Effector CD8-positive, alpha-beta T cell (primary cell): Measurements from ENCODE around the gene TMEM255B.

ENCODE experiments used
- DNase-seq: peaks from one replicate; lab custom pipeline; 2025; lab: John Stamatoyannopoulos, UW

Gene TMEM255B

DNA sequence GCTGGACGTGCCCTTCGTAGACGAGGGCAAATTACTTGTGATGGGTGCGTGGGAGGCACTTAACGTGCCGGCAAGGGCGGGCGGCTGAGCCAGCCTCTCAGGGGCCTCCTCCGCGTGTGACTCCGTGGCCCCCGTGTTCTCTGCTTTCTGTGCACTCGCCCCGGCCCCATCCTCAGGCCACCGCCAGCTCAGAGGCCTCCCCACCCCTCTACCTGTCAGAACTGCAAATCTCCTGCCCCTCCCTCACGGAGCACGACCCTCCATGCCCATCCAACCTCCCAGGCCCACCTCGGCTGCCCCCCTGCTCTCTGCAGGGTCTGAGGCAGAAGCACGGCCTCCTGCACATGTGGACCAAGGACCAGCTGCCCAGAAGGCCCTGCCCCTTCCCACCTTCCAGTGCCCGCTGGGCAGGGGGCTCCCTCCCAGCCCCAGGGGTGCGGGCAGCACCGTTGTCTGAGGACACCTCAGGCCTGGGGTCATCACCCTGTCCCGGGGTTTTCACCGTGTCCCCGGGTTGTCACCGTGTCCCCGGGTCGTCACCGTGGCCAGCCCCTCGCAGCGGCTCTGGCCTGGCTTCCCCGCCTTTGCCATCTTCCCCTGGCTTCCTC, 44.5 kb downstream of the TMEM255B start:
- DNase-seq = no peak

DNA sequence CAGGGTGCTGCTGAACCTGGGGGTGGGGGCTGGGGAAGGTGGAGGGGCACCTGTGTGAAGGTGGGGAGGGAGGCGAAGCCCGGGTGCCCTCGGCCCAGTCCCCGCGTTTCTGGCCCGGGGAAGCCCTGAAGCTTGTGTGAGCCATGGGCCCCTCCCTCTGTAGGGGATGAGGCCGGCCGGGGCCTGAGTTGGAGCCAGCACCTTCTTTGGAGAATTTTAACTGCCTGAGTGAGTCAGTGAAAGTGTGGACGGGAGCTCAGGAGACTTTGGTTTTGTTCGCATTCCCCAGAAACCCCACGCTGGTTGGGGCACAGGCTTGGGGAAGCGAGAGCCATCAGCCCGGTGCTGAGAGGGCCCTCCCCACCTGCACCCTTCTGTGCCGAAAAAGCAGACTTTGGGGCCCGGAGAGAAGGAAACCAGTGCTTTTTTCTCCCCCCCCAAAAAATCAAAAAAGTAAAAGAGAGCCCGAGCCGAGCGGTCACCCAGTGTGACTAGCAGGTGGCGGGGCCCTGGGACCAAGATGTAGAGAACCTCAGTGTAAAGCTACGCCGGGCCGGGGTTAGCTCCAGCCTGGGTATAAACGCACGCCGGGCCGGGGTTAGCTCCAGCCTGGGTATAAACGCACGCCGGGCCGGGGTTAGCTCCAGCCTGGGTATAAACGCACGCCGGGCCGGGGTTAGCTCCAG, 45.1 kb downstream of the TMEM255B start:
- DNase-seq = no peak

DNA sequence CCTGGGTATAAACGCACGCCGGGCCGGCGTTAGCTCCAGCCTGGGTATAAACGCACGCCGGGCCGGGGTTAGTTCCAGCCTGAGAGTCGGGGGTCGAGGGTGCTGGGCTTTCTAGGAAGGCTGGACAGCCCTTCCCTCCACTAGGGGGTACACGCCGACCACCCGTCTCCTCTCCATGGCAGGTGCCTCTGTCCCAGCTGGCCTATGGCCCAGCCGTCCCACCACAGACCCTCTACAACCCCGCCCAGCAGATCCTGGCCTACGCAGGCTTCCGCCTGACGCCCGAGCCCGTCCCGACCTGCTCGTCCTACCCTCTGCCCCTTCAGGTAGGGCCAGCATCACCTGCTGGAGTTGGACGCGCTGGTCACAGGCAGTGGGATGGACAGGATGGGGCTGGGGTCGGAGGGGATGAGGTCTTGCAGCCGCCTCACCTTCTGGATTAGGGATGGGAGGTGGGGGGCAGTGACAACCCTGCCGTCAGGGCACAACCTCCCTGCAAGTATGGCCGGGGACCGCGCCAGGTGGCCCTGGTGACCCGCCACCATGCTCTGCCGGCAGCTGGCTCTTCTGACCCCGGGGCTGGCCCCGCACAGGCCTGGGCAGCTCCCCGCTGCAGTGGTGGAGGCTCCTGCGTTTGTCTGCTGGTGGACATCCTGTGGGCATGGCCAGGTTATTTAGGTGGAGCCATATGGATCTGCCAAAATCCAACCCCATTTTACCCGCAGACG, 45.8 kb downstream of the TMEM255B start:
- DNase-seq = no peak

DNA sequence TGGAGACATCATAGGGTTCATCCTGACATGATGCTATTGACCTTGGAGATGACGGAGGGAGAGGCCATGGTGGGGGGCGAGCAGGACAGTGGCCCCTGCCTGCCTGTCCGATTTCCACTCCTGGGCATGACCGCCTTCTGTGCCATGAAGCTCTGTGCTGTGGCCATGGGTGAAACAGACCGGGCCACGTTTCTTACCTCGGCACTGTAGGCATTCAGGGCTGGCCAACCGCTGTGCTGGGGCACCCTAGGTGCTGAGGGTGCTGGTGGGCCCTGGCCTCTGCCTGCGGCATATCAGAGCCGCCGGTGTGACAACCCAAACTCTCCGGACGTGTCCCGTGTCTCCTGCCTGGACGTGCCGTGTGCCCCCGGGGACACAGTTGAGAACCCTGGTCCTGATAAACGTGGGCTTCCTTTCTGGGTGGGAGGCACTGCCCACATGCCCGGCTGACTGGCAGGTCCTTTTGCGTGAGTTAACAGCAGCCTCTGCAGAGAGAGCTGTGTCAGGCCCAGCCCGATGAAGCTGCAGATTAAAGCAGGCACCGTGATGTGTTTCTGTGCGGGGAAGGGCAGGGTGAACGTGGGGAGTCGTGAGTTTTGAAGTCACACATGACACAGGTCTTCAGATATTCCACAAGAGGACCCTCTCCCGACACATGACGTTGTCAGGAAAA, 46.5 kb downstream of the TMEM255B start:
- DNase-seq = no peak

DNA sequence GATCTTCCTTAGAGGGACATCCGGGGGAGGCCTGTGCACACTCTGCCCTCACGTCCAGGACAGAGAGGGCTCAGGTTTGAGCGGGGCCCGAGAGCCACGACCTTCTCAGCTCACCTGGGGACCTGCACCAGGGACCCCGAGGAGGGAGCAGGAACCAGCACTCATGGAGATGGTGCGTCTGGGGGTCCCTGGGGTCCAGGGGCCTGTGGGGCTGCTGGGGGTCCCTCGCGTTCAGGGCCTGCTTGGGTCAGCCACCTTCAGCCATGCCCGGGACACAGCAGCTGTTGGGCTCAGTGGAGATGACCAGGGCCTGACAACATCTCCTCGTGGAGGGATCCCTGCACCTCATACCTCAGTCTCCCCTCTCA, 47.1 kb downstream of the TMEM255B start:
- no peak for DNase-seq

DNA sequence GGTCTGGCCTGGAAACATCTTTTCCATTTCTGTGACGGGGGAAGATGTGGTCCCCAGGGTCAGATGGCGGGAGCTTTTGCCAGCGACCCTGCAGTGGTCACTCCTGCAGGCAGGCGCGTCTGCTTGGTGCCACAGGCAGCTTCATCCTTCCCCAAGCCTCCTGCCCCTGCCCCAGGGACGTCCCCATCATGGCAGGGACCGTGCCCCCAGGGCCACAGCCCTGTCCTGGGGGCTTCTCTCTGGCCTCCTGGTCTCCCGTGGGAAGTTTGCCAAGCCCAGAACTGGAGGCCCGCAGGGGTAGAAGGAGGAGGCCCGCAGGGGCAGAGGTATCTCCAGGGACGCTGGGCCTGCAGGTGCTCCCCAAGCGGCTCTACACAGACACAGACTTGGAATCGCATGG, 47.5 kb downstream of the TMEM255B start:
- no peak for DNase-seq

DNA sequence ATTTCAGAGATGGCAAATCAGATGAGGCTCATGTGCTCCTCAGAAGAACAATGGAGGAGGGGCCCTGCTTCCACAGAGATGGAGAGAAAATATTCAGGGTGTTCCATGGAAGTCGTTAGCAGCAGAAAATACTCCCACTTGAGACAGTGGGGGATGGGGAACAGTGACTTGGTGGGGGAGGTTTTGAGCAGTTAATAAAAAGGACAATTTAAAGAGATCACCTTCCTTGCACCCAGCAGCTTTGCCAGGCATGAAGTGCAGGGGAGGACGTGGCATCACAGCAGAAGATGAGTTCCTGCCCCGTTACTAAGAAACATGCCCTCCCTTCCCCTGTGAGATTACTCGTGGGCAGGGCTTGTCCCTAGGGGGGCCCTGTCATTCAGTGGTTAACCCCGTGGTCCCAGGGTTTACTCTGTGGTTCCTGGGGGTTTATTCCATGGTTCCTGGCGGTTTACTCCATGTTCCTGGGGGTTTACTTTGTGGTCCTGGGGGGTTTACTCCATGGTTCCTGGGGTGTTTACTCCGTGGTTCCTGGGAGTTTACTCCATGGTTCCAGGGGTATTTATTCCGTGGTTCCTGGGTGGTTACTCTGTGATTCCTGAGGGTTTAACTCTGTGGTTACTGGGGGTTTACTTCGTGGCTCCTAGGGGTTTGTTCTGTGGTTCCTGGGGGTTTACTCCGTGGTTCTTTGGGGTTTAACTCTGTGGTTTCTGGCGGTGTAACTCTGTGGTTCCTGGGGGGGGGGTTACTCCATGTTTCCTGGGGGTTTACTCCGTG, 49.2 kb downstream of the TMEM255B start:
- DNase-seq = no peak

DNA sequence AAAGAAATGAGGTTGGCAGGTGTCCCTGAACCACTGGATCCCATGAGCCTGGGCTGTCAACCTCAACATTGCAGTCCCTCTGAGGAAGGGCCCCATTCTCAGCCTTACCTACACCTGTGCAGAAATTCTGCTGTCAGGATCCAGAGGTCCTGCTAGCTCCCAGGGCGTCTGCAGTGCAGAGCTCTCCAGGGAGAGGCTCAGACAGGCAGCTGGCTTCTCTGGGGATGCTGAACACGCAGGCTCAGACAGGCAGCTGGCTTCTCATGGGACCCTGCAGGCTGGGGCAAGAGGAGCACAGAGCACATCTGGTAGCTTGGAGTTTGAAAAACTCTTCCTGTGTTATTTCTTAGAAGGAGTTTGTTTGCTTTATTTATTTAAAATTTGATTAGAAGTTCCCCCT, 50.9 kb downstream of the TMEM255B start:
- DNase-seq = no peak

DNA sequence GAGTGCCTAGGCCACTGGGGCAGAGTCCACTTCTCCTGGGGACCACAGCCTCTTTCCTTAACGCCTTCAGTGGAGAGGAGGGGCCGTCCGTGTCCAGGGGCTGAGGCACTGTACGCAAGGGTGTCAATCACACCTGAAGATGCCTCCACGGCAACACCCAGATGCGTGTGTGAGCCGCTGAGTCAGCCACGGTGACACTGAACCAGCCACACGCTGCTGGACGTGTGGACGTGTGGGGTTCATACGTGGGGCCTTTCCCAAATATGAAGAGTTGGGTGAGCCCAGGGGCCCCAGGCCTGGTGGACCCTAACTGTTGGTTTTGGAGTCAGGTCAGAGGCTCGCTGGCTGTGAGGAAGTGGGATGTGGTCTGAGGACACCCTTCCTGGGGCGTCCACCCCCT, 51.6 kb downstream of the TMEM255B start:
- no peak for DNase-seq

DNA sequence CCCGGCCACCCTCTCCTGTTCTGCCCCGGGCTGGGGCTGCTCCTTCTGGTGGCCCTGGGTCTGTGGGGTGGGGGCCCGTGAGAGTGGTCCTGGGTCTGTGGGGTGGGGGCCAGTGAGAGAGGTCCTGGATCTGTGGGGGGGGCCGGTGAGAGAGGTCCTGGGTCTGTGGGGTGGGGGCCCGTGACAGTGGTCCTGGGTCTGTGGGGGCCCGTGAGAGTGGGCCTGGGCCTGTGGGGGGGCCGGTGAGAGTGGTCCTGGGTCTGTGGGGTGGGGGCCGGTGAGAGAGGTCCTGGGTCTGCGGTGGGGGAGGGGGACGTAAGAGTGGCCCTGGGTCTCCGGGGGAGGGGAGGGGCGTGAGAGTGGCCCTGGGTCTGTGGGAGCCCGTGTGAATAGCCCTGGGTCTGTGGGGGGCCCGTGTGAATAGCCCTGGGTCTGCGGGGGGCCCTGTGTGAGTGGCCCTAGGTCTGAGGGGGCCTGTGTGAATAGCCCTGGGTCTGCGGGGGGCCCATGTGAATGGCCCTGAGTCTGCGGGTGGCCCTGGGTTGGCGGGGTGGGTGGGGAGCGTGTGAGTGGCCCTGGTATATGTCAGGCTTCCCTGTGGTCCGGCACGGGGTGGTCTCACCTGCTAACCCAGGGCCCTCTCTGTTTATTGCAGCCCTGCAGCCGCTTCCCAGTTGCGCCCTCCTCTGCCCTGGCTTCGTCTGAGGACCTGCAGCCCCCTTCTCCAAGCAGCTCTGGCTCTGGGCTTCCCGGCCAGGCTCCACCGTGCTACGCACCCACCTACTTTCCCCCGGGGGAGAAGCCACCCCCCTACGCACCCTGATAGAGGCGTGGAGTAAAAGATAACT, 52.3 kb downstream of the TMEM255B start:
- no peak for DNase-seq

DNA sequence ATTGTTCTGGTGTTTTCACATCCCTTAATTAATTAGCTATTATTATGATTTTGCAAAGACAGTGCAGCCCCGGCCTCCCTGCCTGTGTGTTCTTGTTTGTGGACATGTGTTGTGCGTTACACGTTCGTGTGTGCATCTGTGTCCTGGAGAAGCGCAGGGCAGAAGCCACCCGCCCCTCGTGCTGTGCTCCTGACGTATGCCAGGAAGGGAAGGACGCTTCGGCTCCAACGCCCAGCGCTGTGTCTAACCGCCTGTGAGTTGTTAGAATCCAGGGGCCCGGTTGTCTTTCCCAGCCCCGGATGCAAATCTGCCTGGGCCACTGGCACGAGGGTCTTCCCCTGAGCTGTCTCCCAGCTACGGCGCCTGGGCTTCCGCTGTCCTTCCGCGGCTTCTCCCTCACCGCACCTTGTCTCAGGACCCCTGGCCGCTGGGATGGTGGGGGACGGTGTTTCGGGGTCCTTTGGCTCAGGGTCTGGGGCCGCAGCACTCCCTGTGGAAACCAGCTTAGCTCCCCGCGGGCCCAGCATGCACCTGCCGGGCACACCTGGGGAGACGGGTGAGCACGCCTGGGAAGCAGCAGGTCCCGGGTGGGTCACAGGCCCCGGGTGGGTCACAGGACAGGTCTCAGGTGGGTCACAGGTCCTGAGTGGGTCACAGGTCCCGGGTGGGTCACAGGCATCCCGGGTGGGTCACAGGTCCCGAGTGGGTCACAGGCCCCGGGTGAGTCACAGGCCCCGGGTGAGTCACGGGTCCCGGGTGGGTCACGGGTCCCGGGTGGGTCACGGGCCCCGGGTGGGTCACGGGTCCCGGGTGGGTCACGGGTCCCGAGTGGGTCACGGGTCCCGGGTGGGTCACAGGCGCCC, 53.4 kb downstream of the TMEM255B start:
- no peak for DNase-seq

DNA sequence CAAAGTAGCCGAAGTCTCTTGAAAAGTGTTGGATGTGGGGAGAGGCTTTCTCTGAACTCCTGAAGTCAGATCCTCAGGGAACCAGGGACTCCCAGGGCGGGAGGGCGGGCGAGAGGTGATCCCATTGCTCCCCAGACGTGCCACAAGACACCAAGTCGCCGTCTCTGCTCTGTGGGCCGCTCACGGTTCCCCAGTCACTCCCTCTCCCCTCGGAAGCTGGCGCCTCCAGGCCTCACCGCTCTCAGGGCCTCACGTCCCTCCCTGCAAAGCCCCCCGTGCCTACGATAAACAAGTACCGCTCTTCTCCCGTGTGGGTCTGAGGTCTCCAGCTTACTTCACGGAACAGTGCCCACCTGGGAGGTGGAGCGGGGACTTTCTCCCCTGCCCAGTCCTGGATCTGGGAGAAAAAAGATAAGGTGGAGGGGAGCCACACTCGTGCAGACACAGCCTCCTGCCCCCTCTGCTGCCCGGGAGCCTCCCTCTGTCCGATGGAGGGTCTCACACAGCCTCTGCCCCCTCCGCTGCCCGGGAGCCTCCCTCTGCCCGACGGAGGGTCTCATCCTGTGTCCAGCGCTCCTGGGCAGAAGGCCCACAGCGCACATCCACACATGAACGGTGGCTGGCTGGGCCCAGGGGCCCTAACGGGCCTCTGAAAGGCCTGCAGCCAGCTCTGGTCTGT, 54.2 kb downstream of the TMEM255B start:
- DNase-seq = no peak

DNA sequence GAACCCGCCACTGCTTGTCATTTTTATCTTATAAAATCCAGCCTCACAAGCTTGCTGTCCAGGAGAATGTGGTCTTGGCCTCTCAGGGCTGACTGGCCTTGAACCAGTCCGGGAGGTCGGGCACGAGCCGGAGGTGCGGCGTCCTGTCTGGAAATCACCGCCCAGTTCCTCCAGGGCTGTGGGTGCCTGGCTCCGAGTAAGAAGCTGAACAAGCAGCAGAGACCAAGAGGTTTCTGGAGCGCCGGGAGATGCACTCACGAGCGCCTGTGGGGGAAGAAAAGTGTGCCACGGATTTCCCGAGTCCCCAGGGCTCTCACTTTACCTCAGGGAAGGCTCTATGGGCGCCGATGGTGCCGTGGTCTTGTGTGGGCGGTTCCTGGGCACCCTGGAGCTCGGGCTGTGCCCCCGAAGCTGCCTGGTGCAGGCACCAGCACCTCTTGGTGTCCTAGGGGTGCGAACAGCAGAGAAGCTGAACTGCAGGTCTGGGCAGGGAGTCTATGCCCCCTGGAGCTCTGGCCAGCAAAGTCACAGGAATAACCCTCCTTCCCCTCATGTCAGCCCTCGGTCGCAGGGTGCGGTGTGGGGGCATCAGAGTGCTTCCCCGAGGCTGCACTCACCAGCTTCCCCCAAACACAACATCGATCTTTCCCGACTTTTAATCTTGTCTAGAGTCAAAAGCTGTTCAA, 54.9 kb downstream of the TMEM255B start:
- DNase-seq = no peak

DNA sequence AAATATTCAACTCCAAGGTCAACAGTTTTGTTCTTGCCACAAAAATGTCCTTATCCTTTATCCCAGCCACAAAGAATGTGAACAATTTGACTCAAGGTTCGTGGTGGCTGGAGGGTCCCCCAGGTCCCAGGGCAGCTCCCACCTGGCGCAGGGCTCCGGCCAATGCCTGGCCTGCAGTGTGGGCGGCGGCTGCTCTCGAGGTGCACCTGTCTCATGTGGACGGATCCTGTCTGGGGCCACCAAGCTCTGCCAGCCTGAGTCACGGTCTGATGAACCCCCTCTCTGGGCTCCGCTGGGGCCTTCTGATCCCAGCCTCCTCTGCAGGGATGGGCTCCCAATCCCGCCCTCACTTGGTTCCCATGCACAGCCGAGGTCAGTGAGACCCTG, 55.4 kb downstream of the TMEM255B start:
- no peak for DNase-seq

DNA sequence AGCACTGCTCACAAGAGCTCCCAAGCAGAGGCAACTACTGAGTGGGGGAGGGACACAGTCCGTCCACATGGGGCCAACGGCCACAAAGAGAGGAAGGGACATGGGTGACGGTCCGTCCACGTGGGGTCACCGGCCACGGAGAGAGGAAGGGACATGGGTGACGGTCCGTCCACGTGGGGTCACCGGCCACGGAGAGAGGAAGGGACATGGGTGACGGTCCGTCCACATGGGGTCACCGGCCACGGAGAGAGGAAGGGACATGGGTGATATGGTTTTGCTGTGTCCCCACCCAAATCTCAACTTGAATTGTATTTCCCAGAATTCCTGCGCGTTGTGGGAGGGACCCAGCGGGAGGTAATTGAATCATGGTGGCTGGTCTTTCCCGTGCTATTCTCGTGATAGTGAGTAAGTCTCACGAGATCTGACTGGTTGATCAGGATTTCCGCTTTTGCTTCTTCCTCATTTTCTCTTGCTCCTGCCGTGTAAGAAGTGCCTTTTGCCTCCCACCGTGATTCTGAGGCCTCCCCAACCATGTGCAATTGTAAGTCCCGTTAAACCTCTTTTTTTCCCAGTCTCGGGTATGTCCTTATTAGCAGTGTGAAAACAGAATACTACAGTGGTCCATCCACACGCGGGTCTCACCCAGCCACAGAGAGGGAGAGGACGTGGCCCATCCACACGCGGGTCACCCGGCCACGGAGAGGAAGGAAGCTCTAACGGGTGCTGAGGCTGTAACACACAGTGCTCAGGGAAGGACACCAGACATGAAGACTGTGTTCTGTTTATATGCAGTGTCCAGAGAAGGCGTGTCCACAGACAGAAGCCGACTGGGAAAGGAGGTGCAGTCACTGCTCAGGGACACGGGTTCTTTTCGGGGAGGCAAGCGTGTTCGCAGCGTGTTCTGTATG, 56.4 kb downstream of the TMEM255B start:
- no peak for DNase-seq

DNA sequence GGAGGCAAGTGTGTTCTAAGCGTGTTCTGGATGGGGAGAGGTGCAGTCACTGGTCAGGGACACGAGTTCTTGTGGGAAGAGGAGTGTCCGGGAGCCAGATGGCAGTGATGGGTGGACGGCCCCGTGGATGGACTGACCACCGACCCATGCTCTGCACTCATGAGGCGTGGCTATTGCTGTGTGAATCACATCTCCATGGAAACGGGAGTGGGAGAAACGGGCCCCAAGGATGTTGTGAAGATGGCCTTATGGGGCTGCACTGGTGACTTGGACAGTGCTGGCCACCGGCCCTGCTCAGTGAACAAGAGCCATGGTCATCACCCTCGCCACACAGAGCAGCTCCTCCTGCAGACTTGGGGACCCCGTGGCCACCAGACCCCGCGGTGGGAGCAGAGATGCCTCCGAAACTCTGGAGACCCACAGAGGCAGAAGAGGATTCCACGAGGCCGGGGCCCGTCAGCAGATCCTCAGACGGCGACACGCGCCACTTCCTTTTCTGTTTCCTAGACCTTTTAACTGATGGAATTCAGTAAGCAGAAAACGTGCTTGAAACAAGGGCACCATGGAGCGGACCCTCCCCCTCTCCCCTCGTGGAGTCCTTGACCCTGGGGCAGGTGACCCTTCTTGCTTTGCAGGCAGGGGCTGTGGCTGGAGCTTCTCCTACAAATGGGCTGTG, 57.4 kb downstream of the TMEM255B start:
- DNase-seq = no peak
